ENCODE data around the gene SMAD4.

SMAD4 gene

GRCh38 chr18:50982802-50983179, 47.2 kb upstream of the SMAD4 start:
- Histone ChIP-seq H3K9me3 (ENCODE audit: insufficient read depth, low read depth, low read length) (no peaks in the 10 kb centered on the region; the same call in 1 of the 2 replicates), H3K9ac (ENCODE audit: low read depth, low read length, poor library complexity, severe bottlenecking) (no peak overlapping the region), H3K27me3 (ENCODE audit: insufficient read depth, low read length, poor library complexity, severe bottlenecking) (no peaks in the 10 kb centered on the region), H3K4me2 (ENCODE audit: low read depth, low read length, poor library complexity, severe bottlenecking) (no peak overlapping the region), H3K4me3 (ENCODE audit: low read length, poor library complexity, severe bottlenecking) (no peak overlapping the region), H3K79me2 (ENCODE audit: insufficient read depth, low read length) (no peaks in the 10 kb centered on the region), H3K4me1 (ENCODE audit: insufficient read depth, low read length, poor library complexity, severe bottlenecking) (no peaks in the 10 kb centered on the region), H4K20me1 (ENCODE audit: insufficient read depth, low read length, poor library complexity, severe bottlenecking) (no peaks in the 10 kb centered on the region), H2AFZ (ENCODE audit: low read length) (no peak overlapping the region), H3F3A (ENCODE audit: low read depth) (no peaks in the 10 kb centered on the region), H3K36me3 (ENCODE audit: insufficient read depth, low read length) (no peaks in the 10 kb centered on the region; the same call in 1 of the 2 replicates), H3K9me2 (replicated peaks; ENCODE audit: low read depth, low read length) (no peaks in the 10 kb centered on the region)
- TF ChIP-seq CTCF (conservative IDR thresholded peaks at IDR 0.05; ENCODE audit: low read length), result peak; percentile 53
- no peak for TF ChIP-seq EZH2phosphoT487 (IDR thresholded peaks at IDR 0.05; ENCODE audit: borderline replicate concordance)

GRCh38 chr18:50986360-50987087, 43.5 kb upstream of the SMAD4 start:
- Histone ChIP-seq H3K4me3 (ENCODE audit: low read length, poor library complexity, severe bottlenecking) (no peak overlapping the region), H3K27me3 (ENCODE audit: insufficient read depth, low read length, poor library complexity, severe bottlenecking) (no peaks in the 10 kb centered on the region), H3K36me3 (ENCODE audit: insufficient read depth, low read length) (no peaks in the 10 kb centered on the region; the same call in 1 of the 2 replicates), H3F3A (ENCODE audit: low read depth) (no peaks in the 10 kb centered on the region), H3K4me2 (ENCODE audit: low read depth, low read length, poor library complexity, severe bottlenecking) (no peak overlapping the region), H3K9me3 (ENCODE audit: insufficient read depth, low read depth, low read length) (no peaks in the 10 kb centered on the region), H2AFZ (ENCODE audit: low read length) (no peak overlapping the region), H3K9ac (ENCODE audit: low read depth, low read length, poor library complexity, severe bottlenecking) (no peak overlapping the region), H3K4me1 (ENCODE audit: insufficient read depth, low read length, poor library complexity, severe bottlenecking) (no peaks in the 10 kb centered on the region), H3K79me2 (ENCODE audit: insufficient read depth, low read length) (no peaks in the 10 kb centered on the region), H4K20me1 (ENCODE audit: insufficient read depth, low read length, poor library complexity, severe bottlenecking) (no peaks in the 10 kb centered on the region), H3K9me2 (replicated peaks; ENCODE audit: low read depth, low read length) (no peaks in the 10 kb centered on the region)
- no peak for TF ChIP-seq EZH2phosphoT487 (IDR thresholded peaks at IDR 0.05; ENCODE audit: borderline replicate concordance)
- TF ChIP-seq CTCF (conservative IDR thresholded peaks at IDR 0.05; ENCODE audit: low read length), result no peak

- no peak for TF ChIP-seq EZH2phosphoT487 (IDR thresholded peaks at IDR 0.05; ENCODE audit: borderline replicate concordance)
- no peak for TF ChIP-seq CTCF (conservative IDR thresholded peaks at IDR 0.05; ENCODE audit: low read length)
- Histone ChIP-seq H3K79me2 (ENCODE audit: insufficient read depth, low read length) (no peaks in the 10 kb centered on the region), H3K4me2 (ENCODE audit: low read depth, low read length, poor library complexity, severe bottlenecking) (no peak overlapping the region), H3K4me1 (ENCODE audit: insufficient read depth, low read length, poor library complexity, severe bottlenecking) (no peaks in the 10 kb centered on the region), H3K36me3 (ENCODE audit: insufficient read depth, low read length) (no peaks in the 10 kb centered on the region; the same call in 1 of the 2 replicates), H3K9me2 (replicated peaks; ENCODE audit: low read depth, low read length) (no peaks in the 10 kb centered on the region), H3K27me3 (ENCODE audit: insufficient read depth, low read length, poor library complexity, severe bottlenecking) (no peaks in the 10 kb centered on the region), H3K4me3 (ENCODE audit: low read length, poor library complexity, severe bottlenecking) (no peak overlapping the region), H4K20me1 (ENCODE audit: insufficient read depth, low read length, poor library complexity, severe bottlenecking) (no peaks in the 10 kb centered on the region), H3K9ac (ENCODE audit: low read depth, low read length, poor library complexity, severe bottlenecking) (no peak overlapping the region), H3F3A (ENCODE audit: low read depth) (no peaks in the 10 kb centered on the region), H2AFZ (ENCODE audit: low read length) (no peak overlapping the region), H3K9me3 (ENCODE audit: insufficient read depth, low read depth, low read length) (no peaks in the 10 kb centered on the region)
Measured at GRCh38 chr18:50987261-50987660, 42.8 kb upstream of the SMAD4 start.
